H9 (cell line): ENCODE measurements around the gene POU4F3. TPM values are rescaled to one million over a fixed set of nuclear protein-coding genes. Genes with fewer than 3 reads are reported as not detected.

Source experiments
- DNase-seq: peaks from one replicate; pipeline ENCODE4 v3.0.0-alpha.2; 2017
- H2AFZ ChIP-seq: one replicate; pipeline ENCODE4 v1.6.1; 2013; ENCODE audit warnings: mild to moderate bottlenecking, low read length, control low read depth, moderate library complexity
- H2AK5ac ChIP-seq: 2 replicates; pipeline ENCODE4 v1.6.1; 2013; ENCODE audit warnings: low read length, control low read depth, mixed read lengths; ENCODE audit not compliant: insufficient read length
- H2BK120ac ChIP-seq: one replicate; pipeline ENCODE4 v1.6.1; 2013; ENCODE audit warnings: low read depth, mild to moderate bottlenecking, low read length, control low read depth, inconsistent platforms; ENCODE audit not compliant: poor library complexity, severe bottlenecking
- H2BK12ac ChIP-seq: 2 replicates; pipeline ENCODE4 v1.6.1; 2013; ENCODE audit warnings: low read length, control low read depth, mixed read lengths, low read depth; ENCODE audit not compliant: insufficient read length
- H2BK15ac ChIP-seq: 2 replicates; pipeline ENCODE4 v1.6.1; 2013; ENCODE audit warnings: low read depth, low read length, control low read depth
- H2BK20ac ChIP-seq: one replicate; pipeline ENCODE4 v1.6.1; 2013; ENCODE audit warnings: low read depth, mild to moderate bottlenecking, low read length, control low read depth, inconsistent platforms; ENCODE audit not compliant: poor library complexity, severe bottlenecking
- H2BK5ac ChIP-seq: 2 replicates; pipeline ENCODE4 v1.6.1; 2013; ENCODE audit warnings: low read length, control low read depth, mixed read lengths; ENCODE audit not compliant: insufficient read length
- H3K14ac ChIP-seq: 2 replicates; pipeline ENCODE4 v1.6.1; 2013; ENCODE audit warnings: low read length, control low read depth; ENCODE audit not compliant: insufficient read depth
- H3K18ac ChIP-seq: 2 replicates; pipeline ENCODE4 v1.6.1; 2013; ENCODE audit warnings: low read depth, mild to moderate bottlenecking, mixed read lengths, low read length, control low read depth; ENCODE audit not compliant: insufficient read length
- H3K23ac ChIP-seq: 2 replicates; pipeline ENCODE4 v1.6.1; 2013; ENCODE audit warnings: low read length, control low read depth, mixed read lengths, low read depth; ENCODE audit not compliant: insufficient read length
- H3K23me2 ChIP-seq: 2 replicates; pipeline ENCODE4 v1.6.1; 2013; ENCODE audit warnings: low read depth, mild to moderate bottlenecking, mixed read lengths, low read length, control low read depth; ENCODE audit not compliant: insufficient read length, poor library complexity, severe bottlenecking
- H3K27ac ChIP-seq: 2 replicates; pipeline ENCODE4 v1.5.1; 2013; ENCODE audit warnings: low read length, control low read depth, mixed read lengths, low read depth; ENCODE audit not compliant: insufficient read length
- H3K27me3 ChIP-seq: 2 replicates; pipeline ENCODE4 v1.6.1; 2013; ENCODE audit warnings: low read length, control low read depth, inconsistent platforms; ENCODE audit not compliant: insufficient read depth
- H3K4ac ChIP-seq: 2 replicates; pipeline ENCODE4 v1.6.1; 2013; ENCODE audit warnings: low read depth, mild to moderate bottlenecking, control low read depth, inconsistent platforms, low read length, moderate library complexity
- H3K4me1 ChIP-seq: 2 replicates; pipeline ENCODE4 v1.6.1; 2013; ENCODE audit warnings: low read length, control low read depth, inconsistent platforms; ENCODE audit not compliant: insufficient read depth
- H3K4me2 ChIP-seq: 2 replicates; pipeline ENCODE4 v1.6.1; 2013; ENCODE audit warnings: low read length, control low read depth, mixed read lengths; ENCODE audit not compliant: insufficient read length, insufficient read depth
- H3K56ac ChIP-seq: 2 replicates; pipeline ENCODE4 v1.6.1; 2013; ENCODE audit warnings: low read depth, mild to moderate bottlenecking, mixed read lengths, low read length, control low read depth; ENCODE audit not compliant: insufficient read length
- H3K79me1 ChIP-seq: 2 replicates; pipeline ENCODE4 v1.6.1; 2013; ENCODE audit warnings: low read depth, mild to moderate bottlenecking, moderate library complexity, low read length, control low read depth, inconsistent platforms; ENCODE audit not compliant: insufficient read depth, poor library complexity, severe bottlenecking
- H3K79me2 ChIP-seq: 2 replicates; pipeline ENCODE4 v1.6.1; 2013; ENCODE audit warnings: low read length, control low read depth, inconsistent platforms; ENCODE audit not compliant: insufficient read depth
- H3K9ac ChIP-seq: 2 replicates; pipeline ENCODE4 v1.6.1; 2013; ENCODE audit warnings: low read length, control low read depth, mixed read lengths; ENCODE audit not compliant: insufficient read length; ENCODE audit errors: extremely low read depth
- H3K9me3 ChIP-seq: one replicate; pipeline ENCODE4 v1.6.1; 2013; ENCODE audit warnings: low read depth, low read length, inconsistent platforms; ENCODE audit not compliant: control insufficient read depth
- H3T11ph ChIP-seq: one replicate; pipeline ENCODE4 v1.6.1; 2013; ENCODE audit warnings: mild to moderate bottlenecking, low read length, control low read depth, inconsistent platforms
- H4K20me1 ChIP-seq: one replicate; pipeline ENCODE4 v1.6.1; 2013; ENCODE audit not compliant: control insufficient read depth, insufficient read length, insufficient read depth
- H4K5ac ChIP-seq: 2 replicates; pipeline ENCODE4 v1.6.1; 2013; ENCODE audit warnings: low read depth, mild to moderate bottlenecking, mixed read lengths, low read length, control low read depth; ENCODE audit not compliant: insufficient read length
- H4K8ac ChIP-seq: replicated peaks from 2 replicates; pipeline ENCODE4 v1.6.1; 2013; ENCODE audit warnings: low read length, control low read depth, mixed read lengths, low read depth; ENCODE audit not compliant: insufficient read length
- H4K91ac ChIP-seq: 2 replicates; pipeline ENCODE4 v1.6.1; 2013; ENCODE audit warnings: low read depth, mild to moderate bottlenecking, moderate library complexity, mixed read lengths, low read length, control low read depth; ENCODE audit not compliant: insufficient read length
- H3K27ac Mint-ChIP-seq, 3 experiments: 2 replicates in 2 of 3; 3 replicates in 1 of 3; pipeline ENCODE4 v1.8.0; 2020 to 2021; ENCODE audit warnings: mixed read lengths in 3 of 3, mild to moderate bottlenecking in 1 of 3, moderate library complexity in 1 of 3
- H3K27me3 Mint-ChIP-seq: 2 replicates; pipeline ENCODE4 v1.8.0; 2021; ENCODE audit warnings: low read depth, mild to moderate bottlenecking, moderate library complexity, mixed read lengths
- H3K36me3 Mint-ChIP-seq, 3 experiments: 2 replicates in 2 of 3; 3 replicates in 1 of 3; pipeline ENCODE4 v1.8.0; 2020 to 2021; ENCODE audit warnings: low read depth in 3 of 3, mixed read lengths in 3 of 3; ENCODE audit not compliant: insufficient read depth in 1 of 3
- H3K4me1 Mint-ChIP-seq, 2 experiments: 2 replicates each; pipeline ENCODE4 v1.8.0; 2020; ENCODE audit warnings: mixed read lengths in 2 of 2
- H3K4me3 Mint-ChIP-seq, 2 experiments: 2 replicates in 1 of 2; 3 replicates in 1 of 2; pipeline ENCODE4 v1.8.0; 2020 to 2021; ENCODE audit warnings: mild to moderate bottlenecking in 2 of 2, mixed read lengths in 2 of 2, moderate library complexity in 1 of 2
- H3K9me3 Mint-ChIP-seq, 2 experiments: 2 replicates in 1 of 2; 3 replicates in 1 of 2; pipeline ENCODE4 v1.8.0; 2020; ENCODE audit warnings: mild to moderate bottlenecking in 2 of 2, mixed read lengths in 2 of 2, moderate library complexity in 1 of 2
- CTCF ChIP-seq: fragments of 200-600 bp; sonication (generic); conservative IDR thresholded peaks from 3 replicates; pipeline ENCODE4 v1.8.0; 2021; ENCODE audit warnings: antibody characterized with exemption, mild to moderate bottlenecking
- WGBS: extraction: QIAGEN DNeasy Blood & Tissue Kit; methylation state at CpG from one replicate; pipeline ENCODE4 v1.1.7; 2013; ENCODE audit warnings: missing lambda C conversion rate, low lambda C conversion rate, mixed read lengths; ENCODE audit not compliant: insufficient read length; ENCODE audit errors: extremely low coverage; 5-methylcytosine and 5-hydroxymethylcytosine counted together
- total RNA-seq: library from RNA; stranded (reverse); gene quantifications from 2 replicates; pipeline ENCODE4 v1.2.1, GENCODE V29; 2021

The POU4F3 gene
- total RNA-seq, 1 experiment from 2014 or later, result not detected

DNA sequence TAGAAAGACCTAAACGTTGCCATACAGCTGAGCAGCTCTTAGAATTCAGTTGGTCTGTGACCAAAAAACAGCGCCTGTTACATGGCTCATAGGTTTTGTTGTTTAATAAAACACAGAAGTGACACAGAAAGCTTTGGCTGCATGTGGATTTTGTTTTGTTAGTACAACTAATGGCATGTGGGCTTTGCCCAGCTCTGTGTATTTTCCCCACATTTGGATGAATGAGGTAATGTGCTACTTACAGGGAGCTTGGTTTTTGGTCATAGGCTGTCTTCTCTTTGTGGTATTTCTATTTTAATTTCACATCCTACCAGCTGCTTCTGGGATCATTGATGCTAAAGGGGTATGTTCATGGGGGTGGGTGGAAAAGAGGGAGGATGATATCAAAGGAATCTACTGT, 37.0 kb upstream of the POU4F3 start:
- Histone ChIP-seq H3K79me2 (no peaks in the 10 kb centered on the region), H3T11ph (no peak overlapping the region), H3K18ac (no peak overlapping the region), H3K79me1 (no peaks in the 10 kb centered on the region), H3K14ac (no peak overlapping the region), H3K4me1 (no peaks in the 10 kb centered on the region), H2BK20ac (no peak overlapping the region), H2AK5ac (no peak overlapping the region), H2BK12ac (no peak overlapping the region), H2BK120ac (no peak overlapping the region), H3K4ac (no peak overlapping the region), H4K5ac (no peak overlapping the region), H3K9ac (no peak overlapping the region), H3K23me2 (no peaks in the 10 kb centered on the region), H3K9me3 (no peaks in the 10 kb centered on the region), H3K27me3 (no peaks in the 10 kb centered on the region), H2BK15ac (no peak overlapping the region), H4K20me1 (no peaks in the 10 kb centered on the region), H3K56ac (no peak overlapping the region), H2BK5ac (no peak overlapping the region), H4K91ac (no peak overlapping the region), H3K4me2 (no peak overlapping the region), H4K8ac (no peak overlapping the region), H3K27ac (no peak overlapping the region), H3K23ac (no peak overlapping the region), H2AFZ (no peak overlapping the region)
- no peak for TF ChIP-seq CTCF
- no CpG with 5 or more reads among the region's 2 CpGs for WGBS
- Mint-ChIP-seq H3K4me3 (no peak overlapping the region), H3K4me1 (peaks cover 0 to 6% of the 10 kb centered on the region in 2 experiments; a peak in 3 of 4 replicates), H3K36me3 (no peaks in the 10 kb centered on the region), H3K9me3 (no peaks in the 10 kb centered on the region), H3K27me3 (peaks cover 6% of the 10 kb centered on the region), H3K27ac (no peak overlapping the region)
- no peak for DNase-seq
